Panc1 (cell line): ENCODE measurements around the gene WARS2.

ENCODE experiments used
- POLR2AphosphoS5 ChIP-seq: IDR thresholded peaks from 2 replicates; pipeline ENCODE4 v1.6.1; 2012; ENCODE audit warnings: mild to moderate bottlenecking, low read depth, low read length, moderate library complexity
- REST ChIP-seq, 2 experiments: IDR thresholded peaks; 2 replicates each; pipeline ENCODE4 v1.6.1; 2011 to 2012; ENCODE audit warnings: low read depth in 2 of 2, control low read depth in 1 of 2, low read length in 1 of 2, mild to moderate bottlenecking in 1 of 2, moderate library complexity in 1 of 2; ENCODE audit not compliant: insufficient read depth in 1 of 2
- SIN3A ChIP-seq: IDR thresholded peaks from 2 replicates; pipeline ENCODE4 v1.6.1; 2012; ENCODE audit warnings: low read depth, mild to moderate bottlenecking, low read length, moderate library complexity, borderline replicate concordance; ENCODE audit not compliant: insufficient read depth
- TCF7L2 ChIP-seq: IDR thresholded peaks from 2 replicates; pipeline ENCODE4 v1.6.1; 2011; ENCODE audit warnings: mild to moderate bottlenecking, low read depth, low read length, inconsistent platforms
- TF ChIP-seq, protein P1 (sequence below): fragments of 450-650 bp; IDR thresholded peaks from 2 replicates; pipeline ENCODE4 v1.5.1; 2017; ENCODE audit warnings: mild to moderate bottlenecking

DNA sequence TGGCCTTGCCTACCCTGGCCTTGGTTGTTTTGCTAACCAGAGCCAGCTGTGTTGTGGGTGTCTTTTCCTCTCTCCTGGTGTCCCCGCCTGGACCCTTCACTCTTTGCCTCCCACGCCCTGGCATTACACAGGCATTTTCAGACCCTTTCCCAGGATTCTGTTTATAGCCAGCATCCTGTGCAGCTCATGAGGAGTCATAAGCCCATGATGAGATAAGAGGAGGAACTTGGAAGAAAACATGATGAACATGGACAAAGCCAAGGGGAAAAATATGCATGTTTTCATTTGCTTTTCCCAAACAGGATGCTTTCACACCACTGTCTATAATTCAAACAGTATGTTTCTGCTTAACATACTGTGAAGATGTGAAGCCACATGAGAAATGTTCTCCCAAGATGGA lies 18.7 kb upstream of the WARS2 start:
- TF ChIP-seq, protein P1, sequence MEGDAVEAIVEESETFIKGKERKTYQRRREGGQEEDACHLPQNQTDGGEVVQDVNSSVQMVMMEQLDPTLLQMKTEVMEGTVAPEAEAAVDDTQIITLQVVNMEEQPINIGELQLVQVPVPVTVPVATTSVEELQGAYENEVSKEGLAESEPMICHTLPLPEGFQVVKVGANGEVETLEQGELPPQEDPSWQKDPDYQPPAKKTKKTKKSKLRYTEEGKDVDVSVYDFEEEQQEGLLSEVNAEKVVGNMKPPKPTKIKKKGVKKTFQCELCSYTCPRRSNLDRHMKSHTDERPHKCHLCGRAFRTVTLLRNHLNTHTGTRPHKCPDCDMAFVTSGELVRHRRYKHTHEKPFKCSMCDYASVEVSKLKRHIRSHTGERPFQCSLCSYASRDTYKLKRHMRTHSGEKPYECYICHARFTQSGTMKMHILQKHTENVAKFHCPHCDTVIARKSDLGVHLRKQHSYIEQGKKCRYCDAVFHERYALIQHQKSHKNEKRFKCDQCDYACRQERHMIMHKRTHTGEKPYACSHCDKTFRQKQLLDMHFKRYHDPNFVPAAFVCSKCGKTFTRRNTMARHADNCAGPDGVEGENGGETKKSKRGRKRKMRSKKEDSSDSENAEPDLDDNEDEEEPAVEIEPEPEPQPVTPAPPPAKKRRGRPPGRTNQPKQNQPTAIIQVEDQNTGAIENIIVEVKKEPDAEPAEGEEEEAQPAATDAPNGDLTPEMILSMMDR = no peak
- TF ChIP-seq REST (IDR thresholded peaks at IDR 0.05; ENCODE audit: insufficient read depth in 1 of 2, low read depth in 2 of 2, low read length in 1 of 2) = no peak
- no peak for TF ChIP-seq SIN3A
- no peak for TF ChIP-seq POLR2AphosphoS5
- no peak for TF ChIP-seq TCF7L2
